H1 (cell line): Measurements from ENCODE around the gene LCN12. TPM values are rescaled to one million over a fixed set of nuclear protein-coding genes. Genes with fewer than 3 reads are reported as not detected.

Experiments
- polyA plus RNA-seq, 7 experiments: library from polyadenylated mRNA; depleted of rRNA in 3 of 7; stranded (reverse) in 5 of 7; unstranded in 2 of 7; fragments of >200 nt in 5 of 7; fragments of 200-250 nt in 2 of 7; gene quantifications; 1 replicate in 5 of 7; 2 replicates in 1 of 7; 4 replicates in 1 of 7; pipeline versions ENCODE4 v1.2.1 to v1.2.3, GENCODE V29; 2011 to 2013; ENCODE audit warnings: missing spikeins in 2 of 7, mixed read lengths in 2 of 7
- total RNA-seq: library from RNA; stranded (reverse); fragmentation: NEBNext Ultra II Directional; extraction: Animal tissue kit (Norgen Biotek cat#: 25700); gene quantifications from 2 replicates; pipeline ENCODE4 v1.2.1, GENCODE V29; 2021
- TF ChIP-seq, protein P1 (sequence below): fragments of 300-600 bp; sonication (generic); IDR thresholded peaks from 2 replicates; pipeline ENCODE4 v1.7.1; 2012; ENCODE audit warnings: low read length, moderate library complexity, mild to moderate bottlenecking, inconsistent platforms; ENCODE audit not compliant: insufficient replicate concordance

The LCN12 gene
- total and polyA plus RNA-seq, 2 of the 8 experiments (the other 6 are each of a cell fraction or from before 2014, with no cell fraction given): 1.1 to 1.7 TPM

DNA sequence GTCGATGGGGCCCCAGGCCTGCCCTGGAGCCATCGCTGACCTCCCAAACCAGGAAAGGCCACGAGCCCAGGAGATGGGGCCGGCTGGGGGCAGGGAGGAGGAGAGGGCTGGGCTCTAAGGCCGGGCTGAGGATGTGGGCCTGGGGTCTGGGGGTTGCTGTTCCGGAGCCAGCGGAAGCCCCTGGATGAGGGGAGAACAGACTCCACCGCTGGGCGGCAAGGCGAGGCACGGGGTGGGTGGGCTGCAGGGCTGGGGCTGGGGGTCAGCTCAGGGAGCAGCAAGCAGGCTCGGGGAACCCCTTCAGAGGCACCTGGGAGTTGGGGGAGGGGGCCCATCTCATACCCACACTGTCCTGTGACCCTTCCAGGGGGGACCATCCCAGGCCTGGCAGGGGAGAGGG lies 11.7 kb downstream of the LCN12 start (continued):
- TF ChIP-seq, protein P1, sequence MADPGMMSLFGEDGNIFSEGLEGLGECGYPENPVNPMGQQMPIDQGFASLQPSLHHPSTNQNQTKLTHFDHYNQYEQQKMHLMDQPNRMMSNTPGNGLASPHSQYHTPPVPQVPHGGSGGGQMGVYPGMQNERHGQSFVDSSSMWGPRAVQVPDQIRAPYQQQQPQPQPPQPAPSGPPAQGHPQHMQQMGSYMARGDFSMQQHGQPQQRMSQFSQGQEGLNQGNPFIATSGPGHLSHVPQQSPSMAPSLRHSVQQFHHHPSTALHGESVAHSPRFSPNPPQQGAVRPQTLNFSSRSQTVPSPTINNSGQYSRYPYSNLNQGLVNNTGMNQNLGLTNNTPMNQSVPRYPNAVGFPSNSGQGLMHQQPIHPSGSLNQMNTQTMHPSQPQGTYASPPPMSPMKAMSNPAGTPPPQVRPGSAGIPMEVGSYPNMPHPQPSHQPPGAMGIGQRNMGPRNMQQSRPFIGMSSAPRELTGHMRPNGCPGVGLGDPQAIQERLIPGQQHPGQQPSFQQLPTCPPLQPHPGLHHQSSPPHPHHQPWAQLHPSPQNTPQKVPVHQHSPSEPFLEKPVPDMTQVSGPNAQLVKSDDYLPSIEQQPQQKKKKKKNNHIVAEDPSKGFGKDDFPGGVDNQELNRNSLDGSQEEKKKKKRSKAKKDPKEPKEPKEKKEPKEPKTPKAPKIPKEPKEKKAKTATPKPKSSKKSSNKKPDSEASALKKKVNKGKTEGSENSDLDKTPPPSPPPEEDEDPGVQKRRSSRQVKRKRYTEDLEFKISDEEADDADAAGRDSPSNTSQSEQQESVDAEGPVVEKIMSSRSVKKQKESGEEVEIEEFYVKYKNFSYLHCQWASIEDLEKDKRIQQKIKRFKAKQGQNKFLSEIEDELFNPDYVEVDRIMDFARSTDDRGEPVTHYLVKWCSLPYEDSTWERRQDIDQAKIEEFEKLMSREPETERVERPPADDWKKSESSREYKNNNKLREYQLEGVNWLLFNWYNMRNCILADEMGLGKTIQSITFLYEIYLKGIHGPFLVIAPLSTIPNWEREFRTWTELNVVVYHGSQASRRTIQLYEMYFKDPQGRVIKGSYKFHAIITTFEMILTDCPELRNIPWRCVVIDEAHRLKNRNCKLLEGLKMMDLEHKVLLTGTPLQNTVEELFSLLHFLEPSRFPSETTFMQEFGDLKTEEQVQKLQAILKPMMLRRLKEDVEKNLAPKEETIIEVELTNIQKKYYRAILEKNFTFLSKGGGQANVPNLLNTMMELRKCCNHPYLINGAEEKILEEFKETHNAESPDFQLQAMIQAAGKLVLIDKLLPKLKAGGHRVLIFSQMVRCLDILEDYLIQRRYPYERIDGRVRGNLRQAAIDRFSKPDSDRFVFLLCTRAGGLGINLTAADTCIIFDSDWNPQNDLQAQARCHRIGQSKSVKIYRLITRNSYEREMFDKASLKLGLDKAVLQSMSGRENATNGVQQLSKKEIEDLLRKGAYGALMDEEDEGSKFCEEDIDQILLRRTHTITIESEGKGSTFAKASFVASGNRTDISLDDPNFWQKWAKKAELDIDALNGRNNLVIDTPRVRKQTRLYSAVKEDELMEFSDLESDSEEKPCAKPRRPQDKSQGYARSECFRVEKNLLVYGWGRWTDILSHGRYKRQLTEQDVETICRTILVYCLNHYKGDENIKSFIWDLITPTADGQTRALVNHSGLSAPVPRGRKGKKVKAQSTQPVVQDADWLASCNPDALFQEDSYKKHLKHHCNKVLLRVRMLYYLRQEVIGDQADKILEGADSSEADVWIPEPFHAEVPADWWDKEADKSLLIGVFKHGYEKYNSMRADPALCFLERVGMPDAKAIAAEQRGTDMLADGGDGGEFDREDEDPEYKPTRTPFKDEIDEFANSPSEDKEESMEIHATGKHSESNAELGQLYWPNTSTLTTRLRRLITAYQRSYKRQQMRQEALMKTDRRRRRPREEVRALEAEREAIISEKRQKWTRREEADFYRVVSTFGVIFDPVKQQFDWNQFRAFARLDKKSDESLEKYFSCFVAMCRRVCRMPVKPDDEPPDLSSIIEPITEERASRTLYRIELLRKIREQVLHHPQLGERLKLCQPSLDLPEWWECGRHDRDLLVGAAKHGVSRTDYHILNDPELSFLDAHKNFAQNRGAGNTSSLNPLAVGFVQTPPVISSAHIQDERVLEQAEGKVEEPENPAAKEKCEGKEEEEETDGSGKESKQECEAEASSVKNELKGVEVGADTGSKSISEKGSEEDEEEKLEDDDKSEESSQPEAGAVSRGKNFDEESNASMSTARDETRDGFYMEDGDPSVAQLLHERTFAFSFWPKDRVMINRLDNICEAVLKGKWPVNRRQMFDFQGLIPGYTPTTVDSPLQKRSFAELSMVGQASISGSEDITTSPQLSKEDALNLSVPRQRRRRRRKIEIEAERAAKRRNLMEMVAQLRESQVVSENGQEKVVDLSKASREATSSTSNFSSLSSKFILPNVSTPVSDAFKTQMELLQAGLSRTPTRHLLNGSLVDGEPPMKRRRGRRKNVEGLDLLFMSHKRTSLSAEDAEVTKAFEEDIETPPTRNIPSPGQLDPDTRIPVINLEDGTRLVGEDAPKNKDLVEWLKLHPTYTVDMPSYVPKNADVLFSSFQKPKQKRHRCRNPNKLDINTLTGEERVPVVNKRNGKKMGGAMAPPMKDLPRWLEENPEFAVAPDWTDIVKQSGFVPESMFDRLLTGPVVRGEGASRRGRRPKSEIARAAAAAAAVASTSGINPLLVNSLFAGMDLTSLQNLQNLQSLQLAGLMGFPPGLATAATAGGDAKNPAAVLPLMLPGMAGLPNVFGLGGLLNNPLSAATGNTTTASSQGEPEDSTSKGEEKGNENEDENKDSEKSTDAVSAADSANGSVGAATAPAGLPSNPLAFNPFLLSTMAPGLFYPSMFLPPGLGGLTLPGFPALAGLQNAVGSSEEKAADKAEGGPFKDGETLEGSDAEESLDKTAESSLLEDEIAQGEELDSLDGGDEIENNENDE: no peak
